HG02759 (cell line): ENCODE results near the gene NSUN4.
A peak's percentile ranks its signal among the peaks of the same experiment; 100 is the strongest.
"Not testable (repeated sequence)": the region's sequence is repeated elsewhere in the genome, so short reads cannot be mapped to it uniquely, and the experiment has no call there.

ENCODE experiments used
- ATAC-seq: cut with Tn5 transposase; IDR thresholded peaks from one replicate; pipeline ENCODE4 v1.9.1; 2021; ENCODE audit warnings: mild to moderate bottlenecking, moderate library complexity; ENCODE audit not compliant: unreplicated experiment

NSUN4 gene

GRCh38 chr1:46325285-46326076 lies 15.1 kb upstream of the NSUN4 start:
- peak; percentile 46 for ATAC-seq

- ATAC-seq, result not testable (repeated sequence)
Measured at GRCh38 chr1:46328182-46328581, 12.4 kb upstream of the NSUN4 start.

GRCh38 chr1:46329807-46330206 lies 10.8 kb upstream of the NSUN4 start:
- not testable (repeated sequence) for ATAC-seq

GRCh38 chr1:46330381-46330780 lies 10.2 kb upstream of the NSUN4 start:
- ATAC-seq, result not testable (repeated sequence)

- peak; percentile 52 for ATAC-seq
Measured at GRCh38 chr1:46331786-46332540, 8.6 kb upstream of the NSUN4 start.

GRCh38 chr1:46333300-46334029 lies 7.1 kb upstream of the NSUN4 start:
- ATAC-seq, result no peak

- ATAC-seq, result no peak
Measured at GRCh38 chr1:46334030-46334384, 6.6 kb upstream of the NSUN4 start.

GRCh38 chr1:46335081-46335480 lies 5.5 kb upstream of the NSUN4 start:
- no peak for ATAC-seq

GRCh38 chr1:46337409-46337808 lies 3.2 kb upstream of the NSUN4 start:
- not testable (repeated sequence) for ATAC-seq

GRCh38 chr1:46341222-46342083 lies 846 bp downstream of the NSUN4 start:
- no peak for ATAC-seq

- ATAC-seq, result no peak
Measured at GRCh38 chr1:46342084-46342656, 1.6 kb downstream of the NSUN4 start.

GRCh38 chr1:46342677-46343350 lies 2.2 kb downstream of the NSUN4 start:
- no peak for ATAC-seq

- no peak for ATAC-seq
Measured at GRCh38 chr1:46343351-46343695, 2.7 kb downstream of the NSUN4 start.

- ATAC-seq, result no peak
Measured at GRCh38 chr1:46343705-46344104, 3.1 kb downstream of the NSUN4 start.

- no peak for ATAC-seq
Measured at GRCh38 chr1:46344481-46344880, 3.9 kb downstream of the NSUN4 start.

GRCh38 chr1:46345281-46345680 lies 4.7 kb downstream of the NSUN4 start:
- no peak for ATAC-seq

- ATAC-seq, result no peak
Measured at GRCh38 chr1:46352363-46352762, 11.8 kb downstream of the NSUN4 start.

- not testable (repeated sequence) for ATAC-seq
Measured at GRCh38 chr1:46355920-46356319, 15.3 kb downstream of the NSUN4 start.

- no peak for ATAC-seq
Measured at GRCh38 chr1:46362158-46362557, 21.6 kb downstream of the NSUN4 start.

GRCh38 chr1:46363121-46363520 lies 22.5 kb downstream of the NSUN4 start:
- no peak for ATAC-seq
